Gastrocnemius medialis (tissue), 4 donors: ENCODE results near the gene AVPR2.

Source experiments
- CTCF ChIP-seq, 5 experiments: fragments of 450-650 bp in 3 of 5; fragments of 200-600 bp in 2 of 5; sonication (generic) in 2 of 5; IDR thresholded peaks in 4 of 5; conservative IDR thresholded peaks in 1 of 5; 1 replicate in 4 of 5; 2 replicates in 1 of 5; pipeline ENCODE4 v1.5.1; 2016 to 2019; ENCODE audit warnings: antibody characterized with exemption in 5 of 5, mild to moderate bottlenecking in 3 of 5, moderate library complexity in 3 of 5
- POLR2A ChIP-seq, 2 donors: fragments of 450-650 bp; IDR thresholded peaks; one replicate each; pipeline ENCODE4 v1.6.1; 2017; ENCODE audit warnings: antibody characterized with exemption in 2 of 2, mild to moderate bottlenecking in 2 of 2, moderate library complexity in 2 of 2

DNA sequence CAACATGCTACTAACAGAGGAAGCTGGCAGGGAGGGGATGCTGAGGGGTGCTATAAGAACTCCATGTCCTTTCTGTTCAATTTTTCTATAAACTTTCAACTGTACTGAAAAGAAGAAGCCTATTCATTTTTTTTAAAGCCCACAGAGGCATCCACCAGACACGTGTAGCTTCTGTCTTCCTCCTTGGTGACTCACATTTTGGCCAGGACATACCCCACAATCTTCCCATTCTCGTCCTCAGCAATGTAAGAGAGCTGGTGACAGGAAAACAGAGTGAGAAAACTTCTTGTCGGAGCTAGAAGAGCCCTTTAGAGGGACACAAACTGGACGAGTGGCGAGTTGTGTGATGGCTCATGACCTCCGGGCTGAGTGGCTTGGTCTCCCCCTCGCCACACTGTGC, 29.3 kb downstream of the AVPR2 start:
- TF ChIP-seq CTCF (IDR thresholded peaks at IDR 0.05 in 4 of 5, conservative IDR thresholded peaks at IDR 0.05 in 1 of 5) (no peak), POLR2A (IDR thresholded peaks at IDR 0.05) (no peak)
